CD4-positive, alpha-beta T cell treated with Interleukin-12 subunit alpha and Interleukin-12 subunit beta, for 1 hour (primary cell): ENCODE results near the gene UNC5A.

Experiments
- DNase-seq: peaks from one replicate; pipeline ENCODE4 v3.0.0-alpha.2; 2020

UNC5A gene

DNA sequence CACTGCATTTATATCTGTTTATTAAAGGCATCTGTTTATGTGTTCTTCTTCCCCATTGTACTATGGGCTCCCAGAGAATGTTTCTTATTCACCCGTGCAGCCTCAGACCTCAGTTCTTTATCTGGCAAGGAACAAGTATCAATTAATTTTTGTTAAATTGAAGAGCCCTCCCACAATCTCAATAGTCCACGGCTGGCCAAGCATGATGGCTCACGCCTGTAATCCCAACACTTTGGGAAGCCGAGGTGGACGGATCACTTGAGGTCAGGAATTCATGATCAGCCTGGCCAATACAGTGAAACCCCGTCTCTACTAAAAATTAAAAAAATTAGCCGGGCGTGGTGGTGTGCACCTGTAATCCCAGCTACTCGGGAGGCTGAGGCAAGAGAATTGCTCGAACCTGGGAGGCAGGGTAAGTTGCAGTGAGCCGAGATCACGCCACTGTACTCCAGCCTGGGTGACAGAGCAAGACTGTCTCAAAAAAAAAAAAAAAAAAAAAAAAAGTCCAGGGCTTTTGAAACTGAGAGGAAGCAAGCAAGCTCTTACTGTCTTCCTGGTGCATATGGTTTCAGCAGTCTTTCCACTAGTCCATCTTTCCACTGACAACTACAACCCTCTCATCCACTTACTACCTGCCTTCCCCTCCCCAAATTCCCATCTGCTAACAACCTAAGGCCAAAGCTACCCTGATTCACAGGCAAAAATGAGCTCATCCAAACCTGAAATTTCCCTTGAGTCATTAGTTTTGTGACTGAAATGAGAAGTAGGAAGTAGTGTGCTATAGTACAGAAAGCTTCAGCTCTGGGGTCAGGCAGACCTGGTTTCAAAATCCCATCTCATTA lies 91.1 kb downstream of the UNC5A start:
- no peak for DNase-seq

DNA sequence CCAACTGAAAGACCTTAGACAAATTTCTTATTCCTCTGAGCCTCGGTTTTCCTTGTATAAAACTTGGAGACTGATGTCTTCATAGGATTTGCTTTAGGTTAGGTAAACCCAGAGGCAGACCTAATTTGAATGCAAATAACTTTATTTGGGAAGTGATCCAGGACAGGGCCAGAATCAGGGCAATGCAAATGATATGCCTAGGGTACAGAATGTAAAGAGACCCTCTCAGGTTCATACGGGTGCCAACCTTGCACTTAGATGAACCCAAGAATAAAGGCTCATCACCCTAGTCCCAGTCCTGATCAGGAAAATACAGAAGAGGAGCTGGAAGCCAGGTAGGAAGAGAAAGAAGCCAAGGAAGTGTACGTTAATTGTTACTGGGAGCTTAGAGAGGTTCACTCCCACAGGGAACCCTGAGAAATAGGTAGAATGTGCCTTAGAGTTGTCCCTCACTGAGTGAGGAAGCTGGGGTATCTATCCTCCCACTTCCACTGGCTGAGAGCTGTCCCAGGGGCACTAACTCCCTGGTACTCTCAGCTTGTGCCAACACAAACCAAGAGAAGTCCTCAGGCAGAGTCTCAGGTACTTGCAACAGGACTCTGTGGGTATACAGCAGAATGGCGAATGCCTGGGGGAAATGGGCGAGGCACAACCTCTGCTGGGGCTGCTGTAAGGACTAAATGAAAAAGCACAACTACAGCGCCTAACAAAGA lies 91.9 kb downstream of the UNC5A start:
- no peak for DNase-seq

DNA sequence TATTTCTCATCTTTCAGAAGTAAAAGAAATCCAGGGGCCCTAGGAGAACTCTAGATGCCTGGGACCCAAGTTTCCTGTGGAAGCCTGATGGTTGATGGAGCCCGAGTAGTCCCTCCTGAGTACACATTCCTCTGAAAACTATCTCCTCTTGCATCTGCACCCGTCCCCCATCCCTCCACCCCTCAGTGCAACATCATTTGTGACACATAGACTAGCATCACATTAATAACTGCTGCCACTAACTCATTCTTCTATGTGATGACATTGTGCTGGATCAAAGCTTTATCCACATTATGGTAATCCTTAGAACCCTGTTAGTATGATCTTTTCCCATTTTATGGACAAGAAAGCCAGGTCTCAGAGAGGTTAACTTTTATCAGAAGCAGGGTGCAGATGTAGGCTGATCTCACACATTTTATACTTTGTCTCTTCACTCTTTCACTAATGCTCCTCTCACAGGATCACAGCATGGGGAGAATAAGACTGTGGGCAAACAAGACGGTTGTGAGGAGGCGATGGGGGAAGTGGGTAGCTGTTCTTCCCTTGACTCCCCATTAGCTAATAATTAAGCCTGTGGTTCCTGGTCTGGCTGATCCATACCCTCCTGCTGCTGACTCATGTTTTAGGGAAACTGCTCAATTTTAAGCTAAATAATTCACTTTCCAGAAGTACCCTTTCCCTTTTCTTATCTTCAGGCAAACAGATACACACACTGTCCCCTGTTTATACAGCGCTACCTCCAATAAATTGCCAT lies 92.7 kb downstream of the UNC5A start:
- no peak for DNase-seq

DNA sequence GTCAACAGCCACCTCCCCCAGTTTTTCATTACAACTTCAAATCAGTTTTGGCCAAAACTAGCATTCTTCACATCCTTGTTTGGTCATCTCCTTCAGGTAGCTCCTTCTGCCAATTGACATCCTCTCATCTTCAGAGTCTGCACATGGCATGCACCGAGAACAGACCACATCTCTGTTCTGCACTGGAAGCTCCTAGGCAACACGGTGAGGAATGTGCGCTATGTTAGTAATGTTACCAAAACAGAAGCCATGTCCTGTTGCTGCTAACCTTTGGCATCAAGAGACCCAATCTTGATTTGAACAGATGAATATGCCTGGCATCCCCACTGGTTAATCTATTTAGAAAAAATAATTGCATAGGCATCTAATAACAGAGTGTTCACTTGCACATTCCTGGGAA lies 93.9 kb downstream of the UNC5A start:
- no peak for DNase-seq

DNA sequence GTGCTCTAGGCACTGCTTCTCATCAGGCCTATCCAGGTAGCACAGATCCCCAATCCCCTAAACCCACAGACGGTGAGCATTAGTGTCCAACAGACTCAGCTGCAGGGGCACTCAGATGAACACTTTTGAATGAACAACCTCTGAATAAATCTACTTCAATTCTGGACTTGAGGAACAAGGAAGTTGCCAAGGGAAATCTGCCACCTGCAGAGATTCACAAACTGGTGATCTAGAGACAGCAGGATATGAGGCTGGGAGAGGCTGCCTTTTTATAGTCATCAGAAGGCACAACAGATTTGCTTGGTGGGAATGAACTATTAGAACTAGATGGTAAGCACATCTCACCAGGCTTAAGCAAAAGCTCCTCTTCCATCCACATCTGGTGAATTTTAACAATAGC lies 95.8 kb downstream of the UNC5A start:
- DNase-seq = no peak

DNA sequence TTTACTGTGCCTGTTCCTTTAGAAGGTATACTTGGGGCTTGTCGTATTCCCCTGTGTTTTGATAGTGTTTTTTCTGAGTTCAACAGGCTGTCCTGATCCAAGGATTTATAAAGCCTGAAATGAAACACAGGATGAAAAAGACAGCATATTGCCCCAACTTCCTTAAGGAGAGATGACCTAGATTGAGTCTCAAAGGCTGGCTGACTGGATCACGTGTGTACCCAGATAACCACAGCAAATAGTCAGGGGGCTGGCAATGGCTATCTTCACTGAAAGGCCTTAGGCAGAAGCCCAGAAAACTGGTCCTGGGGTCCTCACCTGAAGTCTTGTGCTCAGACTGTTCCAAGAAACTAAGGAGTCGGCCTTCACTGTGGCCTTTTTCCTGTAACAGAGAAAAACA lies 96.4 kb downstream of the UNC5A start:
- no peak for DNase-seq

DNA sequence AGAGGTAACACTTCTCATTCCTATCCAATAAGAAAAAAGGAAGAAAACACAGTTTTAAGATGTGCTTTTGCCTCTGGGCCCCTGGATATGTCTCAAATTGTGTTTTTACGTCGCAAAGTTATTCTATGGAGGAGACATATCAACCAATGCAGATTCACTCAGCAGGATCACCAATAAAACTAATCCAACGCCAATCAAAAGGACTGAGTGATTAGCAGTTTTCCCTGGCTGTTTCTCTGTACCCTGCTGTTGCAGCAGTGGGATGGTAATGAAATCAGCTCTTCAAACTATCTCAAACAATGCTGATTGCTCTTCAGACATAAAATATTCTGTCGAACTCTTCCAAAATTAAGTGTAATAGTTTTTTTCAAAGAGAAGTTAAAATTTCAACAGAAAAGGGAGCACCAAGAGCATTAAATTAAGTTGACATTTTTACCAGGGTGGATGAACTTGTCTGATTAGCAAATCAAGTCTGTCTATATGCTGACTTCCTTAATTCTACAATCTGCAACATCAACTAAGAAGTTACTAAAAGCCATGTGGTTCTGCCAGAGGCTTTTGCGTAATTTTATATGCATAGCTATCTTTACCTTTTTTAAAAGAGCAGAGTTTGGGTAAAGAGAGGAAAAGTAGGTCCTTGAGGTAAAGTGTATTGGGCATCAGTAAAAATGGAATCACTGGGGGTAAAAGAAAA lies 98.5 kb downstream of the UNC5A start:
- no peak for DNase-seq

DNA sequence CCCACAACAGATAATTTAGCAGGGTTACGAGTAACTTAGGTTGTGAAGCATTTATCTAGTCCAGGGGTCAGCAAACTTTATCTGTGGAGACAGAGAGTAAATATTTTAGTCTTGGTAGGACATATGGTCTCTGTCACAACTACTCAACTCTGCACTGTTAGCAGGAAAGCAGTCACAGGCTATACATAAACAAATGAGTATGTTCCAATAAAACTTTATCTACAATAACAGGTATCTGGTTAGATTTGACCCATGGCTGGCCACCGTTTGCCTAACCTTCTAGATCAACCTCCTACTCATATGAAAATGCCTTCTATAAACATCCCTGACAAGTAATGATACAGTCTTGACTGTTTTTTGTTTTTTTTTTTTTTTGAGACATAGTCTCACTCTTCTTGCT lies 101.8 kb downstream of the UNC5A start:
- DNase-seq = no peak

DNA sequence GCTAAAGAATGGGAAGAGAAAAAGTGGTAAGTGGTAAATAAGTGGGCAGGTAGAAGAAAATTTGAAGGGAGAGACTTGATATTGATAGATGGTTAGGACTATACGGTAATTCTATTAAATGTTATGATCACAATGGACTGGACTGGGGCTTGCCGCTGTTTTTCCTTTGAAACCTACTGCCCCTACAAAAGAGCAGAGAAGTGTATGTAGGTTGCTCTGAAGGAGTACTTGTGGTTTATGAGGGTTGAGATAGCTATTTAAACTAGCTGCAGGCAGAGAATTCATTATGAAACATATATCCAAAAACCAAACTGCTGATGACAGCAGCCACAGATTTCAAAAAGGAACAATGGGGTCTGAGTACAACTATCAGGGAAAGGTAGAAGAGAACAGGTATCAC lies 105.5 kb downstream of the UNC5A start:
- DNase-seq = no peak

DNA sequence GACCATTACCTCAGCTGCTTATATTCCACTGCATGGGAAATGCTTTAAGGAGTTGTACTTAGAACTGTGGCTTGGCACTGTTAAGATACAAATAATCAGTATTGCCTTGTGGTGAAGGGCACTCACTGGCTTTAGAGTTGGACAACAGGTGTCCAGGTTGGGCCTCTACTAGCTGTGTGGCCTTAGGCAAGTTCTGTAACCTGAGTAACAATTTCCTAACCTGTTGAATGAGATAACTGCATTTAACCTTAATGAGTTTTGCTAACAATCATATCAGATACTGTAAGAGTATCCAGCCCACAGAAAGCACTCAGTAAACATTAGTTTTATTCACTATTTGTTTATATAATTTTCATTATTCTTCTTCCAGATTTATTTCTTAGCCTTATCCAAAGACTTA lies 106.0 kb downstream of the UNC5A start:
- no peak for DNase-seq

DNA sequence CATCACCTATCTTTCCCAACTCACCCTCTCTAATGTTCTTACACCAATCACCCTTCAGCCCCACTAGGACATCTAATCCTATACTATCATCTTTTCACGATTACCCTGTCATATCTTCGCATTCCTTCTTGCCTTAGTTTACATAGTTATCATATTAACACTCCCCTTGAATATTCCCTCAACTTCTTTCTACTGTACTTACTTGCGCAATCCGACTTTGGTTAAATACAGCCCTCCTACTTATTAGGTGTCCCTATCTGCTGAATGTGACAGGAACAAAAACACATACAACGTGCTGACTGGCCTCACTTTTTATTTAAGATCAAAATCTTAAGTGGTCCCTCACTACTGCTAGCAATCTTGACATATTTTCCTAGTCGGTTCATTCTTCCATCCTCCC lies 108.3 kb downstream of the UNC5A start:
- DNase-seq = no peak

DNA sequence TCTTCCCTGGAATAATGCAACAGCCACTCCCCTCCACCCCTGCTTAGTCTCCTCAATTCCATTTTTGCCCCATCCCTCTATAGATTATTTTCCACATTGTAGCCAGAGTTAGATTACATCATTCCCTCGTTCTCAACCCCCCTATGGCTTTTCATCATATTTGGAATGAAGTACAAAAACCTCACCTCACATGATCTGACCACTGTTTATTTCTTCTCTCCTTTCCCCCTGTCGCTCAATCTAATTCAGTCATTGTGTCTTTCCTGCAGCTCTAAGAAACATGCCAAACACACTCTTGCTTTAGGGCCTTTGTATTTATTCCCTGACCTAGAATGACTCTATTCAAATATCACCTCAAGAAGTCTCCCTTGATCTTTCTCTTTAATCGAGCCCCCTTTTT lies 111.4 kb downstream of the UNC5A start:
- DNase-seq = no peak

DNA sequence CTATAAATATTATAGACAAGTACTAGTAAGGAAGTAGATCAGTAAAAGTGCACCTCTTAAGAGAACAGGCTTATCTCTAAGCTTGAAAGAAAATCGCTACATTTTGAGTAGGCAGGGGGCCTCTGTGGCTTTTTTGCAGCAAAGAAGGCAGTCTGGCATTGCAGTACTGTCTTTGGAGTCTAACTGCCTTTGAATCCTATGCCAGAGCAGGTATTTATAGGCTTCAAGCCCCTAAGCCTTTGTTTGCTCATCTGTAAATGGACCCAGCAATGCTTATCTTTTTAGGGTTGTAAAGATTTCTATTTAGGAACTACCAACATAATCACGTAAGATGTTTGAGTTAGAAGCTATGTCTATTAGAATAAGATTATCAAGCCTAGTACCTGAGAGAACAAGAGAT lies 112.5 kb downstream of the UNC5A start:
- DNase-seq = no peak

DNA sequence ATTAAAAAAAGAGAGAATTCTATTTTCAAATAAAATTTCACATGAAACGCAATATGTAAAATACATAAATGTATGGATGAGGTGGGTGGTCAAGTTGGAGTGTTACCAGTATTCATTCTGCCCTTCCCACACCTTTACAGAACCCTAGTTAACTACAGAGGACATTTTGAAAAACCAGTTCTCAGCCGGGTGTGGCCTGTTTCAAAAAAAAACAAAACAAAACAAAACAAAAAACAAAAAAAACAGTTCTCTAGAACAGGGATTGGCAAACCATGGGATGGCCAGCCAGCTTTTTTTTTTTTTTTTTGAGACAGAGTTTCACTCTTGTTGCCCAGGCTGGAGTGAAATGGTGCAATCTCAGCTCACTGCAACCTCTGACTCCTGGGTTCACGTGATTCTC lies 117.2 kb downstream of the UNC5A start:
- DNase-seq = no peak

DNA sequence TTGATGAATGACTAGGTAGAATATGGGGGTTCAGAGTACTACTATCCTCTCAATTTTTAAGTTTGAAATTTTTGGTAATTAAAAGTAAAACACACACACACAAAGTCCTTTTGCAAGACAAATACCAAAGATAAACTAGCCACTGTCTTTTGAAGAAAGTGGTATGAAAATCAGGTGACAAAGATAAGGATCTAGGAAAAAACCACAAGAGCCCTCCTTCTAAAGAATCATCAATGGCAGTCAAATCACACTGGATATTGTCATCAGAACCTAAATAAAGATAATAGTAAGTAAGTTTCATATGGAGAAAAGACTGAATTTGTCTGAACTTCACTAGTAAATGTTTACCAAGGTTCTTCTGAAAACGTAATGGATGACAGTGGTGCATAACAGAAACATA lies 119.3 kb downstream of the UNC5A start:
- DNase-seq = peak; percentile 4
